HG03025 (cell line): Measurements from ENCODE around the gene ITGA2B.
"Not testable (repeated sequence)": the region's sequence is repeated elsewhere in the genome, so short reads cannot be mapped to it uniquely, and the experiment has no call there.

Experiments
- ATAC-seq: cut with Tn5 transposase; IDR thresholded peaks from one replicate; pipeline ENCODE4 v1.9.1; 2021; ENCODE audit warnings: mild to moderate bottlenecking, moderate library complexity; ENCODE audit not compliant: unreplicated experiment, low FRiP score

Gene ITGA2B

DNA sequence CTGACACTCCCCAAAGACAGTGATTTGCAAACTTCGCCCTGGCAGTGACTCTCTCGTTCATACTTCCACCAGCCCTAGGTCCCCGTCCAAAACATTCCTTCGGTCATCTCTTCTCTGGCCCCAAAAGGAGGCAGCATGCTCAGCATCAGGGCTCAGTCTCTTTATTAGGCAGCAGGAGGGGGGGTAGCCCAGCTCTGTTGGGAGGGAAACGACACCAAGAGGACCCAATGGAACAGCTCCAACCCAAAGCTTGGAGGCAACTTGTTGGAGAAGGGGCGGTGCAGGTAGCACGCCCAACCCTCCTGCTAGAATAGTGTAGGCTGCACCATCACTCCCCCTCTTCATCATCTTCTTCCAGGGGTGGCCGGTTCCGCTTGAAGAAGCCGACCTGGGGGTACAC lies 17.4 kb downstream of the ITGA2B start:
- ATAC-seq = no peak

DNA sequence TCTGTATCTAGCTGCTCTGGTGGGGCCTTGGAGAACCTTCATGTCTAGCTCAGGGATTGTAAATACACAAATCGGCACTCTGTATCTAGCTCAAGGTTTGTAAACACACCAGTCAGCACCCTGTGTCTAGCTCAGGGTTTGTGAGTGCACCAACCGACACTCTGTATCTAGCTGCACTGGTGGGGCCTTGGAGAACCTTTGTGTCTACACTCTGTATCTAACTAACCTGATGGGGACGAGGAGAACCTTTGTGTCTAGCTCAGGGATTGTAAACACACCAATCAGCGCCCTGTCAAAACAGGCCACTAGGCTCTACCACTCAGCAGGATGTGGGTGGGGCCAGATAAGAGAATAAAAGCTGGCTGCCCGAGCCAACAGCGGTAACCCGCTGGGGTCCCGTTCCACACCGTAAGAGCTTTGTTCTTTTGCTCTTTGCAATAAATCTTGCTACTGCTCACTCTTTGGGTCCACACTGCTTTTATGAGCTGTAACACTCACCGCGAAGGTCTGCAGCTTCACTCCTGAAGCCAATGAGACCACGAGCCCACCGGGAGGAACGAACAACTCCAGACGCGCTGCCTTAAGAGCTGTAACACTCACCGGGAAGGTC lies 19.9 kb downstream of the ITGA2B start:
- ATAC-seq = not testable (repeated sequence)

DNA sequence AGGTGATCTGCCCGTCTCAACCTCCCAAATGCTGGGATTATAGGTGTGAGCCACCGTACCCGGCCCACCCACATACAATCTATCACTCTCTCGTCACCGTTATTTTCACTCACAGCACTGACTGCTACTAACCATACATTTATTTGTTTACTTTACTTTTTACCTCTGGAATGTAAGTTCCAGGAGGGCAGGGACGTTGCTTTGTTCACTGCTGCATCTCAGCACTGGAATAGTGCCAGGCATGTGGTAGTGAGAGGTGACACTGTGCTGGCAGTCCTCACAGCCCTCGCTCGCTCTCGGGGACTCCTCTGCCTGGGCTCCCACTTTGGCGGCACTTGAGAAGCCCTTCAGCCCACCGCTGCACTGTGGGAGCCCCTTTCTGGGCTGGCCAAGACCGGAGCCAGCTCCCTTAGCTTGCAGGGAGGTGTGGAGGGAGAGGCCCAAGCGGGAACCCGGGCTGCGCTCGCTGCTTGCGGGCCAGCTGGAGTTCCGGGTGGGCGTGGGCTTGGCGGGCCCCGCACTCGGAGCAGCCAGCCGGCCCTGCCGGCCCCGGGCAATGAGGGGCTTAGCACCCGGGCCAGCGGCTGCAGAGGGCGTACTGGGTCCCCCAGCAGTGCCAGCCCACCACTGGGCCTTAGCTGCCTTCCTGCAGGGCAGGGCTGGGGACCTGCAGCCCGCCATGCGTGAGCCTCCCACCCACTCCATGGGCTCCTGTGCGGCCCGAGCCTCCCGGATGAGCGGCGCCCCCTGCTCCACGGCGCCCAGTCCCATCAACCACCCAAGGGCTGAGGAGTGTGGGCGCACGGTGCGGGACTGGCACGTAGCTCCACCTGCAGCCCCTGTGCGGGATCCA lies 20.8 kb downstream of the ITGA2B start:
- ATAC-seq = not testable (repeated sequence)

DNA sequence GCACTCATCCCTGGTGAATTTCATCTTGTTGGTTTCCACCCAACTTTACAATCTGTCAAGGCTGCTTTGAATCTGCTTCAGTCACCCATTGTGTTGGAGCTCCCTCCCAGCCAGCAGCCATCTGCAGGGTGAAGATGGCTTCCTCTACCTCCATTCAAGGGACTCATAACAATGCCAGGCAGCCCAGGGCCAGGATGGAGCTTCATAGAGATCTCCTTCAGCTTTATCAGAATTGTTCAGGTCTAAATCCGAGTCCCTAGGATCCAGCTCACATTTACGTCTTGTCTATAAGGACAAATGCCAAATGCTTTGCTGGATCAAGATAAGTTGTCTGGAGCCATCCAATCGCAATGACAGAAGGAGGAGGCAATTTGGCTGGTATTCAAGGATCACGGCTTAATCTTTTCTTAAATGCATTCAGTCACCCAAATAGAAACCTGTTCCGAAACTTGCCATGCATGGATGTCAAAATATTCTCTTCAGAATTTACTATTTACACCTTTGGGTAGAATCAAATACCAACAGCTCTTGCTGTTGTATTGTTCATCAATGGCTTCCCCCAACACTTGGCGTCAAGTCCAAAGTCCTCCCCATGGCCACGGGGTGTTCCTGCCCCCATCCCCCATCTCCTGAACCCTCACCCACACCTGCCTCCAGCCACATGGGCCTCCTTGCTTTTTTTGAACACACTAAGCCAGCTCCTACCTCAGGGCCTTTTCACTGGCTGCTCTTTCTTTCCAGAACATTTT lies 22.0 kb downstream of the ITGA2B start:
- no peak for ATAC-seq

DNA sequence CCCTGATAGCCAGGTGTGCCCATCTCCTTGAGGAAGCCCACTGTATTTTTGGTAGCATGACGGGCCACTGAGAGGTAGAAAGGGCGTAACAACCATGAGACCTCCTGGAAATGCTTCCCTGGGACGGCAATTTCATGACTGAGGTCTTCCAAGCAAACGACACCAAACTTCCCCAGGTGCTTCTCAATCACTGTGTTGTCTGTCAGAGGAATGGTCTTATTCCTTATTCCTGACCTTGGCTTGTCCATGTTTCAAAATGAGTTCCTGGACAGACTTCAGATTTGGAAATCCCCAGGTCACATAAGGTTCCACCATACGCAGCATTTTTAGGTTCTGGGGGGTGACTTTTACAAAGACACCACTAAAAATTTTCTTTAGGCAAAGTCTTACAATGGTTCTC lies 24.4 kb downstream of the ITGA2B start:
- ATAC-seq = not testable (repeated sequence)

DNA sequence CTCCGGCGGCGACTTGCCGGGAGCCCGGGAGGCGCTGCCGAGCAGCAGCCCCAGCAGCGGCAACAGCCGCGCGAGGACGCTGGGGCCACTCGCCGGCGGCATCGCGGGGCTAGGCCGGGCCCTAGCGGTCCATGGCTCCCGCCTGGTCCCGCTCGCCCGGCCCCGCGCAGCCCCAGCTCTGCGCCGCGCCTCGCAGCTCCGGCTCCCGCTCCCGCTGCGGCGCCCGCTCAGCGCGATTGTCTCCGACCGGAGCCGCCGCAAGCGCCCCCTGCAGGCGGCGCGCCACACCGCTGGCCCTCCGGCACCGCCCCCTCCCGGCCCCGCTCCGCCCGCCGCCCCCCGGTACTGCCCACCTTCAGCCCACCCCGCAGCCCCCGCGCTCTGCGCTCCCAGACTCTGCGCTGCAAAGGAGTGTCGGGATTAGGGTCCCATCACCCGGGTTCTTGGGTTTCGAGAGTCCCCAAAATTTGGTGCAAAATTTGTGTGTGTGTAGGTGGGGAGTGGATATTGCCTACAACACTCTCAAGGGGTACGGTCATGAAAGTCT lies 25.8 kb downstream of the ITGA2B start, which contains the start of gene FAM171A2:
FAM171A2 (minus strand) TSS at position 241 of the 547 bp plus-strand sequence; CDS start at position 102, 139 bp downstream.
- no peak for ATAC-seq

DNA sequence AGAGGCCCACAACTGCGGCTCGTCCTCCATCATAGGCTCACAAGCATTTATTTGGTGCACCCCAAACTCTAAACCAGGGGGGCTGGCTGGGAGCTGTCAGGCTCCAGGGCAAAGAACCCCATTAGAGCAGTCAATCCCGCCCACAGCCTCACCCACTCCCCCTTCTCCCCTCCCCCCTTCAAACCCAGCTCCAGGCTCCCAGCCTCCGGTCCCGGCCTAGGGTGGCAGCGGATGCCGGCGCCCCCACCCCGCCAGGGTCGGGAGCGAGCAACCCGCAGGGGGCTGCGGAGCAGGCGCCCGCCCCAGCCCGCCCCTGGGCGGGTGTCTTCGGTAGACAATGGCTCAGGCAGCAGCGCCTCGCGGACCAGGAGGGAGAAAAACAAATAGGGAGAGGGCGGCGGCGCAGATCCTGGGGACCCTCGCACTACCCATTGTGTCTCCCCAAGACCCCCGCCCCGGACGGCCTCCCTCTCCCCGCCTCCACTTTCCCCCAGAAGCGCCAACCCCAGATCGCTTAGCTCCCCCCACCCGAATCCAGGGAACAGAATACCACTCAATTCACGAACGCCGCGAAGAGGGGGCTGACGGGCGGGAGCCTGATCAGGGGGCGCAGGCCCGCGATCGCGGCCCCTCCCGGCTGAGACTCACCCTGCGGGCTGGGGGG lies 26.4 kb downstream of the ITGA2B start:
- no peak for ATAC-seq

DNA sequence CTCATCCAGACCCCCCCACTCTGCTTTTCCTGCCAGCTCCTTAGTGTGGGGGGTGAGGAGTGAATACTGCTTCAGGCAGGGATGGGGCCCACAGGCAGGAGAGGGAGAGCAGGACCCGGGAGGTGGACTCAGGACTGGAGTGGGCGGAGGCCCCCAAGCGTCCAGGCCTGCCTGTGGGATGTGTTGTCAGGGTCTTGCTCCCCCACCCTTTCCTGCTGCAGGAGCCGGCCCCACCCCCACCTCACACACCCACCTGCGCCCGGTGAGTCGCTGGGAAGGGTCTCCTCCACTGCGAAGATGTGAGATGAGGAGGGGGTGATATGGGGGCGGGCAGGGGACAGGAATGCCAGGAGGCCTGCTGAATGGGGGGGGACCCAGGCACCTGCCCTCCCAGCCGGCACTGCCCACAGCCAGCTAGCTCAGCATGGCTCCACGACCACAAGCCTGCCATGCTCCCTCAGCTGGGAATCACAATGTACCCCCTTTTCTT lies 26.9 kb downstream of the ITGA2B start:
- ATAC-seq = no peak

DNA sequence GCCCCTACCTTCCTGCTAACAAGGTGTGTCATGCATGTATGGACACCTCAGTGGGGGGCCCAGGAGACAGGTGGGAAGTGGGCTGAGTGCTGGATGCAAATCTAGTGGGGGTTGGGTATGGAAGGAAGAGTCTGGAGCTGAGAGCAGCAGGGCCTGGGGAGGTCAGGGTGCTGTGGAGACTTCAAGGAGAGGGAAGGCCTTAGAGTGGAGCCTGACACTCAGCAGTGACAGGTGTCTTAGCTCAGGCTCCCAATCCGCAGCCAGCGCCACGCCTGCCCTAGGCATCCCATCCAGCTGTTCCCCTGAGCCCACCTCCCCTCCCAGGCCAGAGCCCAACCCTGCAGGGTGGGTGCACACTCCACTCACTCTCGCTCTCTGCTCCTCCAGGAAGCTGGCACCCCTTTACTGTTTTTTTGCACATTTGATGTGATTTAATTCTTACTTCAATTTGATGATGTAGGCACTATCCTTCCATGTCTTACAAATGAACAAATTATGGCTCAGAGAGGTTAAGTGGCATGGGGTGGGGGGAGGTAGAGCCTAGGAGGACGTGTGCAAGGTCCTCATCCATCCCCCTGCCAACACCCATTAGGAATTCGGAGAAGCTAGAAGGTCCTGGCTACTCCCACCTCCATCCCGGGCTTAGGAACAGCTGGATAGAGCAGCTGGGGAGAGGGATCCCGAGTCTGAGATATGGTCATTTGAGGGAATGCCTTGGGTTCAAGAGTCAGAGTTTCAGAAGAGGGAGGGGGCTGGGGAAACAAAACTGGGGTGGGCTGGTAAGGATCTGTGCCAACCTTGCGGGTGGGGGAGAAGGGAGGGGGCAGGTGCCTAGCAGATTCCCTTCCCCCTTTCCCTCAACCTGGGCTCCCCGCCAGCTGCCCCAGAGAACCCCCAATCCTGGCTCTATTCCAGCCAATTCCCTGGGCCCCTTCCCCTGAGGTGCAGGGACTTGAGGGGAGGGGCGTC lies 27.9 kb downstream of the ITGA2B start:
- no peak for ATAC-seq

DNA sequence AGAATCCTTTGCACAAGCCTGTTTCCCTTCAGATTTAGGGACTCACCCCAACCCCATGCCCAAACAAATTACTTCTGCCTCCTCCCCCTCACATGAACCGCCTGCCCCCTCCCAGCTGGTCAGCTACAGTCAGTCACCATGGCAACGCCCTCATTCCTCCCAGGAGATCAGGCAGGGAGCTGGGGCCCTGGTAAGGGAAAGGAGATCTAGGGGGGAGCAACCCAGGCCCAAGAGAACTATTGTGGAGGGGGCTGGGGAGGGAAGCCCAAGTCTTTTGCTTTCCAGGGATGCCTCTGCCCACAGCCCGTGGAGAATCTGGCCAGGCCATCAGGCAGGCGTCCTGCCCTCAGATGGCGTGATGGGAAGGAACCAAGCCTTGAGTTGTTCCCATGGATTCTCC lies 28.6 kb downstream of the ITGA2B start:
- ATAC-seq = no peak

DNA sequence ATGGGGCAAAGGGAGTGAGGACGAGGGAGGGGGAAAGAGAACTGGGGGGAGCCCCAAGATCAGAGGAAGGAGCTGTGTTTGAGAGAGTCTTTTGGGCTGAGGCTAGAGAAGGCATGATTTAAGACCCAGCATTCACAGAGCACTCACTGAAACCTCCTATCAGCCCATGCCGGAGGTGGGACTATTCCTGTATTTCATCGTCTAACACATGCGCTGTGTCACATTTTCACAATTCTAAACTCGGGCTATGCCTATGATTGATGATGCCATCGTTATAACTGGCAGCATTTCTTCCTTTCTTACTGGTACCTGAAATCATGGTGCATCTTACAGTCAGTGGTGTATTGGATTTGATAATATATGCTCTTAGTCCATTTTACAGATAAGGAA lies 29.3 kb downstream of the ITGA2B start:
- ATAC-seq = no peak

DNA sequence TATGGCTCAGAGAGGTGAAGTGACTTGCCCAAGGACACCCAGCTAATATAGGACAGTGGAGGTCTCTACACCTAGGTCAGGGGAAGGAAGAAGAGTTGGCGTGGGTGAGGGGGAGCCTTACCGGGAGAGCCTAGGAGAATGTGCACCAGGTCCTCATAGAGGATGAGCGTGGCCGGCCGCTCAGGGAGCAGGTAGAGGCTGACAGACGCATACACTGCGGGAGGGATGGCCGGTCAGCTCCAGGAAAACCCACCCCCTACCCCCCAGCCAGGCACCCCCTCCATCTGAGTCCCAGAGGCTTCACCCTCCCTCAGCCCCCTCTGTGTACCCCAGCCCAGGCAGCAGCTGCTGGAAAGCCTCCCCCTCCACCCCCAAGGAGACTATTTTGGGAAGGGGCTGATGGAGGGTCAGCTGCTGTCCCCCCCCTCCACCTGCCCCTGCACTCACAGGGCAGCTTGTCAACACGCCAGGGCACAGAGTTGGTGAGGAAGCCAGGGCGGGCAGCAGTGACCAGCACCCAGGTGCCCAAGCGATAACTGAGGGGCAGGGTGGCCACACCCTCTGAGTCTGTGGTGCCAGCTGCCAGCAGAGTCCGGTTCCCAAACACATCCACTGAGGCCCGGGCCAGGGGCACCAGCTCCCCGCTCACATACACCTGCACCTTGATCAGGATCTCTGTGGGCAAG lies 29.8 kb downstream of the ITGA2B start:
- no peak for ATAC-seq

DNA sequence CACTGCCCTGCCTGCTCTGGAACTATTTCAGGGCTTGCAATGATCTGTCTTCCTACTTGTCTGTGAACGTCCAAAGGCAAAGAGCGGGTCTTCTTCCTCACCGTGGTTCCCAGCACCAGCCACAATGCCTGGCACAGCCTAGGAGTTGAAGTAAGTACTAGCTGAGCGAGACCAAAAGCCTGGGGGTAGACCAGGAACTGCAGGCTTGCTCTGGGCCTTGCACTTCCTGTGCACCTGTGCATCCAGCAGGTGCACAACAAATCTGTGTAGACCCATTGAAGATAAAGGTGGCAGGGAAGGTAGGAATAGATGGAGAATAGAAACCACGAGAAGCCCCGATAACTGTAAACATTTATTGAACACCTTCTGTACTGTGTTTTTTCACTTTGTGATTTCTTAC lies 30.4 kb downstream of the ITGA2B start:
- no peak for ATAC-seq

DNA sequence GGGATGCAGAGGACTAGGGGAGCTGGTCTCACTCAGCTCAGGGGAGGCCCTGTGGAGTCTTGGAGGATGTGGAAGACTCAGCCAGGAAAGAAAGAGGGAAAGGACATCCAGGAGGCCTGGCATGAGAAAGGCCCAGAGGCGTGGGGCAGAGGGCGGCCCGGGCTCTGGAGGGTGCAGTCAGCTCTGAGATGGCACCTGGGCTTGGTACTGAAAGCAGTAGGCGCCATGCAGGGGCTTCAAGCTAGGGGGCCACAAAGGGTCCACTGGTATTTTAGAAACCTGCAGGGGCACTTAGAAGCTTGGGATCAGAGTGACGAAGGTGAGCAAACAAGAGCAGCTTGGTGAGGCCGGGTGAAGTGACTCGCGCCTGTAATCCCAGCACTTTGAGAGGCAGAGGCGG lies 31.4 kb downstream of the ITGA2B start:
- ATAC-seq = no peak

DNA sequence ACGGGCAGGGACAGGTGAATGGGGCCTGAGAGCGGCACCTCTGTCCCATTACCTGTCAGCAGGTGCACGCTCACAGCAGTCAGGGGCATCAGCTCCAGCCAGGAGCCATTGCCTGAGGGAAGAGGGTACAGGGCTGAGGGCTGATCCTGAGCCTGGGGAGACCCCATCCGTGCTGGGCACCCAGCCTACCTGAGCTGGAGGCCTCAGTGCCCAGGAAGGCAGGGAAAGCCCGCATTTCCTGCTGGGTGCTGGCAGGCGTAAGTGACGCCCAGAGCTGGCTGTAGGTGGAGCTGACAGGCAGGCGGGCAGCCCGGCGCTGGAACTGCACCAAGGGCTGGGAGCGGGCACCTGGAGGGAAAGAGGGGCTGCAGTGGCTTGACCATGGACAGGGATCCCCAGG lies 33.2 kb downstream of the ITGA2B start:
- no peak for ATAC-seq

DNA sequence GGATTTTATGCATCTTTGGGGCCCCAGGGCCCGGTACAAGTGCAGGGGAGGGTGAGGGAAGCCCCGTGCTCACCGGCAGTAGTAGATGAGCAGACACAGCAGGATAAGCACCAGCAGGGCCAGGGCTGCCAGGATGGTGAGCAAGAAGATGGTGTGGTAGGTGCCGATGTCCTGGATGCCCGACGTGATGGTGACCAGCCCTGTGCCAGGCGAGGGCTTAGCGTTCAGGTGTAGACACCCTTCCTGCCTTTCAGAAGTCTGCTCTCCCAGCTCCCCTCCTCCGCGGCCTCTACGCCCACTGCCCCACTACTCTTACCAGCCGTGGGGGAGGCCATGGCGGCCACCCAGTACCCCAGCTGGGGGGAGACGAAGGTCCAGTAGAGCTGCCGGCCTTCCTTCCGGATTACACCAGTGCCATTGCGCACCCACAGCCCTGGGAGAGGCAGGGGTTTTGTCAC lies 33.8 kb downstream of the ITGA2B start:
- ATAC-seq = no peak

DNA sequence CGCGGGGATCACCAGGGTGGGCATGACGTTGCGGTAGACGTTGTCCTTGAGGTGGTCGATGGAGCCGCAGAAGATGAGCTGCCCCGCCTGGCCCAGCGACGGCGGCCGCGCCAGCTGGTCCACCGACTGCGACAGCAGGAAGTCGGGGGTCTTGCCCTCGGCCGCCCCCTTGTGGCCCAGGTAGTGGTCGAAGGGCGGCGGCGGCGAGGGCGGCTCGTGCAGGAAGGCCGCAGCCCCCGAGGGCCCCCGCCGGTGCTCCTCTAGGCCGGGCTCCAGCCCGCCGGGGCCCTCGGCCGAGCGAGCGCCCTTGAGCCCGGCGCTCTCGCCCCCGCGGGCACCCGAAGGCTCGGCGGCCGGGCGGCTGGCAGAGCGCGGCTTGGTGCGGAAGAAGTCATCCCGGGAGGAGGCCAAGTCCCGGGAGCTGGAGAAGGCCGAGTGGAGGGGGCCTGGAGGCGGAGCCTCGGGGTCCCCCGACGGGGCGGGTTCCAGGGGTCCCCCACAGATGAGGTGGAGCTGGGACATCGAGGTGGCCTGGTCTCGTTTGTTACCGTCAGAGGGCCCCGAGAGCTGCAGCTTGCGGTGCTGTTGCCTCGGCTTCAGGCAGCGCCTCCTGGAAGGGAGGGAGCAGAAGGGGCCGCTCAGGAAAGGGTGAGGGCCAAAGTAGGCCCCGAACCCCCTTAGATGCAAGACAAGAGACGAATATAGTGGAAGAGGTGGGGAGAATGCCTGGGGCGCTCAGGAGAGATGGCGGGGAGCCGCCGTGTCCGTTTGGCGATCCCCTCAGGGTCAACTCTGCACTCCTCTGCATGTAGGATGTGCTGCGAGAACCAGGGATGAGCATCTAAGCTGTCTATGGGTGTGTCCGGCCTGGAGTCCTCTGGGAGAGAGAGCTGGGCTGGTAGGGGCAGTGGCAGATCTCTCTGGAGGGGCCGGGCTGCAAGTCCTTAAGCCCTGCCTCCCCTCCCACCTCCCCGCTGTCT lies 34.6 kb downstream of the ITGA2B start:
- ATAC-seq = no peak
